Measurements from ENCODE around the gene PTPRE.

Gene PTPRE

GRCh38 chr10:128064108-128064969 is 157.4 kb downstream of the PTPRE start:
- no peak for DNase-seq

DNA sequence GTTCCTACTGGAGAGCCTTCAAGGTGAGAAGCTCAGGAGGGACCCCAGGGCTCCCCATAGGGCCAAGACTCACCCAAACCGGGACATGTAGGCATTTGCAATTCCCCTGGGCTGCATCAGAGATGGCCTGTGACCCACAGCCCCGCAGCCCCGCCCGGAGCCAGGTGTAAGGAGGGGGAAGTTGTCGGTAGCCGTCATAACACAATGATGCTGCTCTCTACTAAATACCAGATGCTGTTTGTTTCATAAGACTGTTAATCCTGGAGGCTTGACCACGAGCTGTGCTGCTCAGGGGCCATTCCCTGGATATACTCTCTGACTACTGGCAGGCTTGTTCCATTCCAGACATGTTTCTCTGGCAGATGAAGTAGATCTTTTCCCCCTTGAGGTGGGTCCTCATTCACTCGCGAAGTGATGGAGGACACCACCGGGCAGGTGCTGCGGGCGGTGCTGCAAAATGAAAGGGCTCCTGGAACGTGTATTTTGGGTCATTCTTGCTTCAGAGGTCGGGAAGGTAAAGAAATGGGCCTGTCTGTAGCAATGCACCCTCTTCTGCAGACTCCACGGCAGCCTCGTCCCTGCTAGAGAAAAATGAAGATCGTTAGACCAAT is 158.2 kb downstream of the PTPRE start:
- DNase-seq = no peak

DNA sequence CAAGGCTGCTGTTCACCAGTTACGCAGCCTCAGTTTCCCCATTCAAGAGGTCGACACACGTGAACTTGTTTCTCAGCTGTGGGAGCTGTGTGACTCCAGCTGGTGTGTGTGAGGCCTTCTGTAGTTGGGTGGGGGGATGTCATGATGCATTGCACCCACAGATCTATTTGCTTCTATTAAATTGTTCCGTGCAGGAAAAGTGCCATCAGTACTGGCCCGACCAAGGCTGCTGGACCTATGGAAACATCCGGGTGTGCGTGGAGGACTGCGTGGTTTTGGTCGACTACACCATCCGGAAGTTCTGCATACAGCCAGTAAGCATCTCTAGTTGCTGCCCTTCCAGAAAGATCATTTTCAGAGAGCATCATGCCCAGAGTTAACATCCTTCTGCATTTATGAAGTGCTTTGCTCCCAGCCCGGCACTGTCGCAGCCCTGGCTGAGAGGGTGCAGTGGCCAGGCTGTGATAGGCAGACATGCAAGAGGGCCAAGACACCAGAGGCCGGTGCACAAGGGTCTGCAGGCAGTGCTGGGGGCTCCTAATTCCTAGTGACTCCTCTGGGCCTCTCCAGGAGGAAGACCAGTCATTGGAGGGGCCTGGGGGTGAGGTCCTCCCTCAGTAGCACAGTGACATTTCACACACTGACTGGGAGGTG is 159.1 kb downstream of the PTPRE start:
- DNase-seq = no peak

- DNase-seq = no peak
Measured at GRCh38 chr10:128066870-128067382, 160.0 kb downstream of the PTPRE start.

- DNase-seq = no peak
Measured at GRCh38 chr10:128067691-128068397, 160.9 kb downstream of the PTPRE start.

DNA sequence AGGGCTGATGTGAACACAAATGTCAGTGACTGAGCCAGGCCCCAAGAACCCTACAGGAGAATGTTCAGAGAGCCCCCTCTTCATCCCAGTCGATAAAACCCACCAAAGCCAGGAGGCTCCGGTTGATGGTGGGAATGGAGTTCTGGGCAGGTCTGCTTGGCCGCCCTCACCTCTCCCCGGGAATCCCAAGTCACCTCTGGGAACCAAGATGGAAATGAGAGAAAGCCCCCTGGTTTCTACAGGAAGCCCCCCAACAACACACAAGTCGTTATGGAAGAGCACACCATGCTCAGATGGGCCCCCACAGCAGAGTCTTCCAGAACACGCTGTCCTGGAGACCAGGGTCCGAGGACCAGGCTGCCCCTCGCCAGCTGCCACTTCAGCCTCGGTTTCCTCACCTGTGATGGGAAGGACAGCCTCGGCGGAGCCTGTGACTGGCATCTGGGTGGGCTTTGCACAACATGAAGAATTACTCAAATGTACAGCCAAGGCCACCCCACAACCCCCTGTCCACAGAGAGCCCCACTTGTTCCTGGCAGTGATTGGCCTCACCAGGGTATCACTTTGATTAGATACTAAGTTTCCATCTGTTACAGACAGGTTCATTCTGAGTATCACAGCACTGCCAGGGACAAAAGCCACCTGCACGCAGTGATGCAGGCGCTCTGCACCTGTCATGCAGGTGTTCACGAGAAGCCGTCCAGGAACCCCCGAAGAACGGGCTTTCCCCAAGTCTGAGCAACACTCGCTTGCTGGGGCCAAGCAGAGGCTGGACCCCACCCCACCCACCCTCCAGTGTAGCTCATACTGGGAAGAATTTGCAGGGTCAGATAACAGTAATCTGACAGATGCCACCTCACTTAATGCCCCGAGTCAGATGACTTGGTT is 161.7 kb downstream of the PTPRE start:
- no peak for DNase-seq

- peak; percentile 26 for DNase-seq
Measured at GRCh38 chr10:128069351-128070051, 162.6 kb downstream of the PTPRE start.

GRCh38 chr10:128070161-128070560 is 163.3 kb downstream of the PTPRE start:
- DNase-seq = no peak

DNA sequence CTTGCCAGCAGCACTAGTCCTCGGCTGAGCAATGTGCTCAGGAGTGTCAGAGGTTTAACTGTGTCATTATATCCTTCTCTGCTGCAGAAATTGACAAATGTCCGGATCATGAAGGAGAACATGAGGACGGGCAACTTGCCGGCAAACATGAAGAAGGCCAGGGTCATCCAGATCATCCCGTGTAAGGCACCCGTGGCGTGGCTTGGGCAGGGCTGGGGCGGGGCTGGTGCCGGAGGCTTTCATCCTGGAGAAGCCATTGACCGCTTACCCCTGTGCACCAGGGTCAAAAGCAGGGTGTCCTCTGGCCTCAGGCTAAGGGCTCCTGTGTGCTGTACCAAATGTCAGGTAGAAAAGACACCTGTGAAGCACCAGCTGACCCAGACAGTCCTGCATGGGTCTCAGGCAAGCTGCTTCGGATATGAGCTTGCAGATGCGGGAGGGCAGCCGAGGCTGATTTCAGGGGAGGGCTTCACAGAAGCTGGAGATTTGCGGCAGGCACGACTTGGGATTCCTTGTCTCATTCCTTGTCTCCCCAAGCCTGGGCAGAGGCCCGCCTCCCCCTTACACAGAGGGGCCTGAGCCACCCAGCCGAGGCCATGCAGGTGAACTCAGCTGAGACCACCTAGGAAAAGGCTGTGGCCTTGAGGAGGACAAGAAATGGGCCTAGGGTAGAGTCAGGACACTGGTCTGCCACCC is 164.0 kb downstream of the PTPRE start:
- DNase-seq = no peak

- DNase-seq = no peak
Measured at GRCh38 chr10:128071417-128071782, 164.5 kb downstream of the PTPRE start.

DNA sequence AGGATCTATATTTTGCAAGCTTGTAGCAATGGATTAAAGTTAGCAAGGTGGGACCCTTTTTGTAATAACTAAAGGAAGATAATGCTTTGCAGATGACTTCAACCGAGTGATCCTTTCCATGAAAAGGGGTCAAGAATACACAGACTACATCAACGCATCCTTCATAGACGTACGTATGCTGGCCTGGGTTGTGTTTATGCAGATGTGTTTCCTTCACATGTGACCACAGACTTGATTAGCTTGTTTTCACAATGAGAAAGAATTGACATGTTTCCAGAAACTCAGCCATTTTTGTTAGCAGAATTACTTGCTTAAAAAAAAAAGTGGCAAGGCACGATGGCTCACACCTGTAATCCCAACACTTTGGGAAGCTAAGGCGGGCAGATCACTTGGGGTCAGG is 165.1 kb downstream of the PTPRE start:
- DNase-seq = no peak

GRCh38 chr10:128072941-128073645 is 166.2 kb downstream of the PTPRE start:
- no peak for DNase-seq

DNA sequence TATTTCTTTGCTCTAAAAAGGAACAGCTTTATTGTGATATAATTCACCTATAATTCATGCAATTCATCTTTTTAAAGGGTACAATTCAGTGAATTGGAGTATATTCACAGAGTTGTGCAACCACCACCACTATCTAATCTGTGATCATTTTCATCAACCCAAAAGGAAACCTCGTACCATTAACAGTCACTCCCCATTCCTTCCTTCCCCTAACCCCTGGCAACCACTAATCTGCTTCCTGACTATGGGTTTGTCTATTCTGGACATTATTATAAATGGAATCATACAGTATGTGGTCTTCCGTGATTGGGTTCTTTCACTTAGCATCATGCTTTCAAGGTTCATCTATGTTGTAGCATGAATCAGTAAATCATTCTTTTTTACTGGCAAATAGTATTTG is 167.0 kb downstream of the PTPRE start:
- DNase-seq = no peak

GRCh38 chr10:128074589-128074988 is 167.7 kb downstream of the PTPRE start:
- DNase-seq = no peak

GRCh38 chr10:128077155-128077875 is 170.4 kb downstream of the PTPRE start:
- DNase-seq = no peak

- DNase-seq = no peak
Measured at GRCh38 chr10:128078136-128078969, 171.4 kb downstream of the PTPRE start.

DNA sequence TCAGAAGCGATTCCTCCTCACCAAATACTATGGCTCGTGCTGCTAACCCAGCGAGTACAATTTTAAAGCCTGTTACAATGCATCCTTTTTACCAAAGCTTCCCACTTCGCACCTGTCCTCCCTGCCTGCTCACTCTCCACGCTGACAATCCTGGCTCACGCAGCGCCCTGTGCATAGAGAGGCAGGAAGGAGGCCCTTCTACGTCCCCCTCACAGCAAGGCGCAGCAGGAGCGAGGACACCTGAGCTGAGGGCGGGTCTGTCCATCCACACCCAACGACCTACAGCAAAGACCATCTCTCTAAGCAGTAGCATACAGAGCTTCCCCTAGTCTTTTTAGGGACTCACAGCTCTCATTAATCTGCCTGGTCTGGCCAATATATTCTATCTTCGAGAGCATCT is 173.3 kb downstream of the PTPRE start:
- no peak for DNase-seq

DNA sequence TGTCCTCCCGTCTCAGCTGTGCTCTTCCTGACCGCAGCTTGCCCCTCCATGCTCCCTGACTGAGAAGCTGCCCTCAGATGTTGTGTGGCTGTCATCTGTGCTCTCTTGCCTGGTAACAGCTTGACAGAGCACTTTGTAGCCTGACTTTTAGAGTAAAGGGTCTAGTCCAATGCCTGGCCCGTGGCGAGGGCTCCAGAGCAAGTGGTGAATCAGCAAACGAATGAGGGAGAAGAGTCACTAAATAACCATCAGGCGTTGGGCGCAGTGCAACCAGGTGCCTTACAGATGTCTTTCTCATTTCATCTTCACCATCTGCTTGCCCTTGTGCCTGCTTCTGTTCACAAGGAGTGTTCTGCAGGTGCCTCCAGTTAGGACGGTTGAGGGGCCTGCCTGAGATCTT is 173.7 kb downstream of the PTPRE start:
- DNase-seq = no peak

GRCh38 chr10:128081222-128081621 is 174.3 kb downstream of the PTPRE start:
- no peak for DNase-seq

Measured in SHP77 treated with DMSO at 0.1 percent for 48 hours (cell line).